ENCODE measurements around the gene ABHD14A. TPM values are rescaled to one million over a fixed set of nuclear protein-coding genes. Genes with fewer than 3 reads are reported as not detected.

ABHD14A gene
- total RNA-seq, 2 experiments from 2014 or later: 10.2 to 12.9 TPM

DNA sequence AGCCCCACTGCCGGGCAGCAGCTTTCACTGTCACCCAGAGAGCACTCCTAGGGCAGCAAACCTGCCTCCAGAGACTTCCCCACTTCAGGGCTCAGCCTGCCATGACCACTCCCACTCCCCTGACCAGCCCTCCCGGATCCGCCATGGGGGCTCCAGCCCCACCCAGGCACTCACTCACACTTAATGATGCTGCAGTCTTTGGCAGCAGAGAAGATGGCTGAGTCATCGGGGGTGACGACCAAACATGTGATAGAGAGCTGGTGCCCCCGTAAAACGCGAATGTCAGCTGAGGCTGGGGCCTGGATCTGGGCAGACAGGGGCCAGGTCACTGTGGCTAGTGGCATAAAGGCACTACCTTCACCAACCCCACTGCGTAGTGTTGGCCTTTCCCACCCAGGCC, 37.9 kb upstream of the ABHD14A start:
- Mint-ChIP-seq H3K36me3 (peaks cover 35% of the 10 kb centered on the region), H3K27ac (no peak overlapping the region), H3K4me3 (no peak overlapping the region), H3K4me1 (peaks cover 24% of the 10 kb centered on the region), H3K9me3 (no peaks in the 10 kb centered on the region), H3K27me3 (no peaks in the 10 kb centered on the region)
- no peak for DNase-seq

GRCh38 chr3:51937611-51938450, 37.0 kb upstream of the ABHD14A start:
- H3K9me3 Mint-ChIP-seq: no peaks in the 10 kb centered on the region
- H3K27ac Mint-ChIP-seq: no peak overlapping the region
- no peaks in the 10 kb centered on the region for H3K27me3 Mint-ChIP-seq
- H3K4me1 Mint-ChIP-seq: peaks cover 24% of the 10 kb centered on the region
- H3K36me3 Mint-ChIP-seq: peaks cover 31% of the 10 kb centered on the region
- DNase-seq: no peak
- no peak overlapping the region for H3K4me3 Mint-ChIP-seq

- DNase-seq: no peak
- Mint-ChIP-seq H3K36me3 (peaks cover 31% of the 10 kb centered on the region), H3K27me3 (no peaks in the 10 kb centered on the region), H3K27ac (peak overlapping the region; percentile 4), H3K9me3 (no peaks in the 10 kb centered on the region), H3K4me1 (peaks cover 27% of the 10 kb centered on the region), H3K4me3 (peak overlapping the region; percentile 33)
These were observed 36.0 kb upstream of the ABHD14A start for GRCh38 chr3:51938780-51939425.

GRCh38 chr3:51940648-51941462, 34.0 kb upstream of the ABHD14A start:
- peaks cover 28% of the 10 kb centered on the region for H3K36me3 Mint-ChIP-seq
- H3K4me3 Mint-ChIP-seq: peak overlapping the region; percentile 85
- peak overlapping the region; percentile 64 for H3K27ac Mint-ChIP-seq
- H3K27me3 Mint-ChIP-seq: no peaks in the 10 kb centered on the region
- no peaks in the 10 kb centered on the region for H3K9me3 Mint-ChIP-seq
- peaks cover 27% of the 10 kb centered on the region for H3K4me1 Mint-ChIP-seq
- no peak for DNase-seq

- H3K4me1 Mint-ChIP-seq: peaks cover 27% of the 10 kb centered on the region
- H3K27me3 Mint-ChIP-seq: no peaks in the 10 kb centered on the region
- peak overlapping the region; percentile 85 for H3K4me3 Mint-ChIP-seq
- peaks cover 28% of the 10 kb centered on the region for H3K36me3 Mint-ChIP-seq
- peak overlapping the region; percentile 64 for H3K27ac Mint-ChIP-seq
- H3K9me3 Mint-ChIP-seq: no peaks in the 10 kb centered on the region
- no peak for DNase-seq
These were observed 33.4 kb upstream of the ABHD14A start for GRCh38 chr3:51941463-51941797.

GRCh38 chr3:51941798-51942602, 32.9 kb upstream of the ABHD14A start, which contains the start of the genes PARP3 and RRP9:
TSS of gene PARP3 (plus strand) at chr3:51942363. CDS start at chr3:51943356, 993 bp downstream.
TSS of gene RRP9 (minus strand) at chr3:51941904. CDS start at chr3:51941867, 37 bp downstream.
- Mint-ChIP-seq H3K4me1 (peaks cover 27% of the 10 kb centered on the region), H3K4me3 (peak within 1 kb of the TSS; percentile 85), H3K9me3 (no peaks in the 10 kb centered on the region), H3K27ac (peak within 1 kb of the TSS; percentile 87), H3K27me3 (no peaks in the 10 kb centered on the region), H3K36me3 (peaks cover 27% of the 10 kb centered on the region)
- DNase-seq: peak; percentile 100

DNA sequence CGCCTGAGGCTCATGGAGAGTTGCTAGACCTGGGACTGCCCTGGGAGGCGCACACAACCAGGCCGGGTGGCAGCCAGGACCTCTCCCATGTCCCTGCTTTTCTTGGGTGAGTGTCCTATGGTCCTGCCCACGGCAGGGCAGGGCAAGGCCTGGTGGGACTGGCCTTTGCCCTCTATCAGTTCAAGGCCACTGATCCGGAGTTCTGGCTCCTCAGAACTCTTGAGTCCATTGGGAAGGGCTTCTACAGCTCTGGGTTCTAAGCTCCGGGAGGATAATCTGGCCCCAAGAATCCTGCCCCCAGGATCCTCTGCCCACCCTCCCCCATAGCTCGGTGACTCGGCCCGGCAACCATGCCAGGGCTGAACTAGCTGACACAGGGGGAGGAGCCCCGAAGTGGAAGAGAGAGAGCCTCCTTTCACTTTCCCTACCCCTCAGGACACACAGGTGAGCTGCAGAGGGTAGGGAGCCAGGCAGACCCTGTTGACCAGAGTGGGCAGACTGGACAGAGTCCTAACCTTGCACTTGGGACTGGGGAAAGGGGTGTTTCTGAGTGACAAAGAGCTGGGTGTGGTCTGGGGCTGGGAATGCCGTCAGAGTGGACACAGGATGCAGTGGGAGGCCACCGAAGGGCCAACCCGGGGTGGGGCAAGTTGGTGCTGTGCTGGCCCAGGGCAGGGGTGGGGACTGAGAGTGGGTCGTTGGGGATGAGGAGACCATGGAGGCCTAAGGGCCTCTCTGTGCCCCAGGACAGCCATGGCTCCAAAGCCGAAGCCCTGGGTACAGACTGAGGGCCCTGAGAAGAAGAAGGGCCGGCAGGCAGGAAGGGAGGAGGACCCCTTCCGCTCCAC, 32.0 kb upstream of the ABHD14A start:
- DNase-seq: peak; percentile 72
- Mint-ChIP-seq H3K4me1 (peaks cover 27% of the 10 kb centered on the region), H3K27me3 (no peaks in the 10 kb centered on the region)

DNA sequence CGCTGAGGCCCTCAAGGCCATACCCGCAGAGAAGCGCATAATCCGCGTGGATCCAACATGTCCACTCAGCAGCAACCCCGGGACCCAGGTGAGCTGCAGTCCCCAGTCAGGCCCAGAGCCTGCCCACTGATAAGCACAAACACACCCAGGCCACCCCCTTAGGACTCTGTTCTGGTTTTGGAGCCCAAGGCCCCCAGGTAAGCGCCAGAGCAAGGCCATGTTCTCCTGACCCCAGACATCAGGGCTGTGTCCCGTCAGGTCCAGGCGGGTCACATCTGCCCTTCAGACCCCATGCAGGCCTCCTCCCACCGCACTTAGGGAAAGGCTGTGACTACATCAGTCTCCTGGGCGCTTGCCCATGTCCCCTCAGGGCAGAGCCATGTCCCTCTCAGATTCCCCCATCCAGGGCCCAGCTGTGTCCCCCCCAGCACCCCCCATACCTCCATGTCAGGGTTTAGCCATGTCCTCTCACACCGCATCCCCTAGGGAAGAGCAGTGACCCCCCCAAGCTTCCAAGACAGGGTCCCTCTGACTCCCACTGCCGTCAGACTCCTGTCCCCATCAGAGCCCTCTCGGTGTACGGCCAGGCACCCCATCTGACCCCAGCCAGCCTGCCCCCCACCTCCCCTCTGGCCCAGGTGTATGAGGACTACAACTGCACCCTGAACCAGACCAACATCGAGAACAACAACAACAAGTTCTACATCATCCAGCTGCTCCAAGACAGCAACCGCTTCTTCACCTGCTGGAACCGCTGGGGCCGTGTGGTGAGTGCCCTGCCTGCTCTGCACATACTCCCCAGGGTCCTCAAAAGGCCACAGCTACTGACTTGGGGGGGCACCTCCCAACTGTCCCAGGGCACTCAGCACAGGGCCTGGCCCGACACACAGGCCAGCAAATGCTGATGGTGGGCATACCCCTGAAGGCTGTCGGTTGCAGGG, 31.1 kb upstream of the ABHD14A start:
- Mint-ChIP-seq H3K4me1 (peaks cover 25% of the 10 kb centered on the region), H3K9me3 (no peaks in the 10 kb centered on the region), H3K27me3 (no peaks in the 10 kb centered on the region), H3K27ac (no peak overlapping the region), H3K4me3 (no peak overlapping the region), H3K36me3 (peaks cover 19% of the 10 kb centered on the region)
- no peak for DNase-seq

More for the DNA sequence above, 32.0 kb upstream of the ABHD14A start:
- peak overlapping the region; percentile 87 for H3K27ac Mint-ChIP-seq
- peaks cover 19% of the 10 kb centered on the region for H3K36me3 Mint-ChIP-seq
- H3K9me3 Mint-ChIP-seq: no peaks in the 10 kb centered on the region
- peak overlapping the region; percentile 85 for H3K4me3 Mint-ChIP-seq

- Mint-ChIP-seq H3K27me3 (no peaks in the 10 kb centered on the region), H3K9me3 (no peaks in the 10 kb centered on the region), H3K4me3 (no peak overlapping the region), H3K4me1 (peaks cover 20% of the 10 kb centered on the region), H3K36me3 (peaks cover 15% of the 10 kb centered on the region), H3K27ac (no peak overlapping the region)
- DNase-seq: no peak
These were observed 30.3 kb upstream of the ABHD14A start for GRCh38 chr3:51944451-51945021.

GRCh38 chr3:51945031-51945840, 29.6 kb upstream of the ABHD14A start:
- Mint-ChIP-seq H3K9me3 (no peaks in the 10 kb centered on the region), H3K27me3 (no peaks in the 10 kb centered on the region), H3K27ac (no peak overlapping the region), H3K4me1 (peaks cover 14% of the 10 kb centered on the region), H3K36me3 (peaks cover 10% of the 10 kb centered on the region), H3K4me3 (no peak overlapping the region)
- no peak for DNase-seq

DNA sequence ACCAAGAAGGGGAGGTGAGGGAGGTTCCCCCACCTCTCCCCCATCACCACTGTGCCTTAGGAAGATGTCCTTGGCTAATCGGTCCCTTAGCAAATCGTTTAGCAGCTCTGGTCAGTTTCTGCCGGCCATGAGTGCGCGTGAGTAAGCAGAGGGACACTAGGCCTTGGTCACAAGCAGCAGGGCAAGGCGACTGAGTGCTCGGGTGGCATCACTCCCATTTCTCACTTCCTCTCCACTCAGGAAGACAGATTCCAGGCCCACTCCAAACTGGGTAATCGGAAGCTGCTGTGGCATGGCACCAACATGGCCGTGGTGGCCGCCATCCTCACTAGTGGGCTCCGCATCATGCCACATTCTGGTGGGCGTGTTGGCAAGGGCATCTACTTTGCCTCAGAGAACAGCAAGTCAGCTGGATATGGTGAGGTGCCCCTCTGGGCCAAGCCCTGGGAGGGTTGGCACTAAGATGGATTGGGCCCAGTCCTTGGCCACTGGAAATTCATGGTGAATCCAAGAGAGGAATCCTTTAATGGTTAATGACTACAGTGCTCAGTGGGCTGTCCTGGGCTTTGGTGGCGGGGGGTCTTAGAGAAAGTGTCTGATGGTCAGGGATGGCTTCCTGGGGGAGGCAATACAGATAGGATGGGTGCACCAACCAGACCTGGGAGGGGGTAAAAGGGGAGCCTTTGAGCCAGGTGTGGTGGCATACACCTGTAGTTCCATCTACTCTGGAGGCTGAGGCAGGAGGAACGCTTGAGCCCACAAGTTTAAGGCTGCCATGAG, 28.7 kb upstream of the ABHD14A start:
- Mint-ChIP-seq H3K9me3 (no peaks in the 10 kb centered on the region), H3K27me3 (no peaks in the 10 kb centered on the region), H3K4me3 (no peak overlapping the region), H3K4me1 (peaks cover 5% of the 10 kb centered on the region), H3K27ac (no peak overlapping the region), H3K36me3 (peaks cover 2% of the 10 kb centered on the region)
- DNase-seq: no peak

Measured in activated naive CD8-positive, alpha-beta T cell treated with anti-CD3 and anti-CD28 coated beads for 36 hours (primary cell).